ENCODE data around the gene SRD5A1.

The SRD5A1 gene

GRCh38 chr5:6632888-6633468 is at the start of gene SRD5A1, which contains the start of gene NSUN2:
Gene SRD5A1, plus strand, starts transcription at chr5:6633440. Its CDS starts 137 bp downstream, at chr5:6633577.
Gene NSUN2, minus strand, starts transcription at chr5:6633044. Its CDS starts 65 bp downstream, at chr5:6632979.
- no peak for FAIRE-seq

- FAIRE-seq: no peak
Measured at GRCh38 chr5:6584101-6584645, 49.1 kb upstream of the SRD5A1 start.

- no peak for FAIRE-seq
Measured at GRCh38 chr5:6584727-6585126, 48.5 kb upstream of the SRD5A1 start.

GRCh38 chr5:6585168-6585567 is 48.1 kb upstream of the SRD5A1 start:
- FAIRE-seq: no peak

DNA sequence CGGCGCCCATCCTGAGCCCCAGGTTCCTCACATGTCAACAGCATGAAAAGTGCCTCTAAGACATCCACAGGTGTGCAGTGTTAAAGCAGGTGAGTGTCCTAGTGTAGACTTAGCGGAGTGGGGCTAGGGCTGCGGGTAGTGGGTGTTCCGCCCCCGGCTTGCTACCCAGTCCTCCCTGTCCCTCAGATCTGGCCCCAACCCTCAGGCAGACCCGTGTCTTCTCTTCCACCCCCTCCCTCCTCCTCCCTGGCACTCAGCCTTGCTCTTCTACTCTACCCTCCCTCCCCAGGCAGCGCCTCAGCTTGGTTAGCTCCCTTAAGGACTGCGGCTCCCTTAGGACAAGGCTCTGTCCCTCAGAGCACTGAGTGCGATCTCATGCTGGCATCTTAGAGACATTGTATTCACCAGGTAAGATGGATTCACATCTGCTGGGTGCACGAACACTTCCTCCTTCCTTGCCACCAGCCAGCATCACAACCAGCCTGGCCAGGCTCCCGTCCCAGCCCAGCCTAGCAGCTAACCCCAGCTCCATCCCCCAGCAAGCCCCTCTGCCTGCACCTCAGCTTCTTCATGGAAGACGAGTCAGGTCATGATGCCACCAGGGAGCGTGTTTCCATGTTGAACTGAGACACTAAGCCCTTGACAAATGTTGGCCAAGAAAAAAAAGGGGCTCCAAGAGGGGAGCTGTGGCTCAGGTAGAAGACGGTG is 47.1 kb upstream of the SRD5A1 start:
- FAIRE-seq: no peak

- FAIRE-seq: no peak
Measured at GRCh38 chr5:6586647-6587042, 46.6 kb upstream of the SRD5A1 start.

GRCh38 chr5:6587171-6587570 is 46.1 kb upstream of the SRD5A1 start:
- no peak for FAIRE-seq

DNA sequence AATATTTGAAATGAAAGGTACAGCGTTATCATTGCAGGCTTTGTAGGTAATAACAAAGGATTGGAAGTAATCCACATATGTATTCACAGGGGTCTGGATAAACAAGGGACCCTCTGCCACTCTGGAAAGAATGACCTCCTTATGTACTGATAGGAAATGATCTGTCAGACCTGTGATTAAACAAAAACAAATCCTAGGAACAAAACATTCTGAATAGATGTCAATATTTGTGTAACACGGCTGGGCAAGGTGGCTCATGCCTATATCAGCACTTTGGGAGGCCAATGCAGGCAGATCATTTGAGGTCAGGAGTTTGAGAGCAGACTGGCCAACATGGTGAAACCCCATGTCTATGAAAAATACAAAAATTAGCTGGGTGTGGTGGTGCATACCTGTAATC is 42.7 kb upstream of the SRD5A1 start:
- no peak for FAIRE-seq

DNA sequence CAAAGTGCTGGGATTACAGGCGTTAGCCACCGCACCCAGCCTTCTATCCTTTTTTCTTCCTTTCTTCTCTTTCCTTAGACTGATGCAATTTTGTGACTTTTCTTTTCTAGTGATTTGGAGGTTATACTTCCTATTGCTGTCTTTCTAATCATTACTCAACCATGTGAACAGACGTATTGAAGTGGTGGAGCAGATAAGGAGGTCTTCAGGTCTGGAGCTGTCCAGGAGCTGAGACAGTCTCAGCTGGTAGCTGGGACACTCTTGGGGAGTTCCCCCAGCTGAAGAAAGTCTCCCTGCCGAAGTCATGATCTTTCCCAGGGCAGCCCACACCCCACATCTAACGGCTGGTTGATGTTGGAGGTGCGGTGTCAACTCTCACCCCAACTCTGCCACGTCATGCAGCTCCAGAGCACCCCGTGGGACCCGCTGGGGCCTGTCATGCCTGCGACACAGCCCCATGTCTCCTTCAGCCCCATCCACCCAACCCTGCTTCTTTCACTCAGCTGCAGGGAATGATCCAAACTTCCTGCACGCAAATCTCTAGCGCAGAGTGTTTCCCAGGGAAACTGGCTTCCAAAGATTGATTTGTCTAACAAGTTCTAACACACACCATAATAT is 41.5 kb upstream of the SRD5A1 start:
- FAIRE-seq: no peak

DNA sequence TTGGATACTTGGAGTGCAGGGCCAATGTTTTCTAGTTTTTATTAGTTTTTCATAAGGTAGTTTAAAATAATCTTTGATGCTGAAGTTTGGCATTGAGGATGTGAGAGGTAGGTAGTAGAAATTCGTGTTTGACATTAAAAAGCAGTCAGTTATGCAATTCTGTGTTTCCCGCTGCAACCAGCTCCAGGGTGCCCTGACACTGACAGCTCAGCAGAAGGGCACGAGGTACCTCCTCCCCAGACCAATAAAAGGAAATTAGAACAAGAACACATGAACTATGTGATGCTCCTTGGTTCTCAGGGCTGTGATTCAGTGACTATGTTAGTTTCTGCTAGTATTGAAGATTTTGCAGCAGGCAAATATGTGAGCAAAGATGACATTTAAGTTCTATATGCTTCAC is 40.6 kb upstream of the SRD5A1 start:
- FAIRE-seq: no peak

GRCh38 chr5:6593148-6594016 is 39.9 kb upstream of the SRD5A1 start:
- FAIRE-seq: no peak

- FAIRE-seq: no peak
Measured at GRCh38 chr5:6594066-6594465, 39.2 kb upstream of the SRD5A1 start.

GRCh38 chr5:6595405-6595804 is 37.8 kb upstream of the SRD5A1 start:
- FAIRE-seq: no peak

DNA sequence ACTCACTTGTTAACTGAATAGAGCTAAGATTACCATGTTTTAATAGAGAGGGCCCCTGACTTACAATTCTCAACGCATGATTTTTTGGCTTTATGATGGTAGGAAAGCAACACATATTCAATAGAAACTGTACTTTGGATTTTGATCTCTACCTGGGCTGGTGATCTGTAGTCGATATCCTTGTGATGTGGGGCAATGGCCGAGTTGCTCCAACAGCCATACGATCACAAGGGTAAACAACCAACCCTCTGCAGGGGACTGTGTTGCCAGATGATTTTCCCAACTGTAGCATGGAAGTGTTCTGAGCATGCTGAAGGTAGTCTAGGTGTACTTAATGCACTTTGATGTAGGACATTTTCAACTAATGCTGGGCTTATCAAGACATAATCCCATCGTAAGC is 36.9 kb upstream of the SRD5A1 start:
- no peak for FAIRE-seq

GRCh38 chr5:6597557-6597956 is 35.7 kb upstream of the SRD5A1 start:
- FAIRE-seq: no peak

DNA sequence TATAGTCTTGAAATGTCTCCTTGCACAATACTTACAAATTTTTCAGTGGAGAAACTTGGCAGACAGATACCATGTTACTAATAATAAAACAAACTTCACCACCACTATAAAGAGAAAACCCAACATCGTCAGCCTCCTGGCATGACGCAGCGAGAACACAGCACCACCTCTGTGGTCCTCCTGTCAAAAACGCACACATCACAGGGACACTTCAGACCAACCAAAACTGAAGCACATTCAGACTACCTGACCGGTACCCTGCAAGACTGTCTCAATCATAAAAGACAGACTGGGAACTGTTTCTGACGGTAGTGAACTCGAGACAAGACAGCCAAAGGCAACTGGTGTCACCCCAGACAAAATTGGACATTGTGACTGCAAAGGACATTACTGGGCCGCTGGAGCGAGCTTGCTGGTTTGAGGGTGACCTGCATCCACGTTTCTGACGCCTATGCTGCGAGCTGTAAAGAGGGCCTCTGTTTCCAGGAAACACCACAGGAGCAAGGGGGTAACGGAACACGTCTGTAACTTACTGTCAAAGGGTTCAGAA is 34.8 kb upstream of the SRD5A1 start:
- no peak for FAIRE-seq

DNA sequence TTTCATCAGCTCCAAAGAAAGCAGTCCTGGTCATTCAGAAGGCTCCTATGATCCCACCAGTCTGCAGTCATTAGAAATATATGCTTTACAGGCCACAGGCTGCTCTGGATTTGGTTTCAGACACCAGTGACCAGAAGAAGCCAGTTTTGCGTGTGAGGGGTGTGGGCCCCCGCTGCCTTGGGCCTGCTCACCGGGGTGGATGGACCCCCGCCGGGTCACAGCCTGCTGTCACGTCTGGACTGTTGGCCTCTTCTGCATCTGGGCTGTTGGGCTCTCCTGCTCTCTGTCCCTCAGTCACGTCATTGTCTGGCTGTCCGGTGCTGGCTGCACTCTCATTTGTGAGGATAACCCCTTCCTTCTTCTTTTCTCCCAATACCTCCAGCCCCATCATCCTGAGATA is 33.5 kb upstream of the SRD5A1 start:
- FAIRE-seq: no peak

GRCh38 chr5:6601271-6601670 is 32.0 kb upstream of the SRD5A1 start:
- FAIRE-seq: no peak

DNA sequence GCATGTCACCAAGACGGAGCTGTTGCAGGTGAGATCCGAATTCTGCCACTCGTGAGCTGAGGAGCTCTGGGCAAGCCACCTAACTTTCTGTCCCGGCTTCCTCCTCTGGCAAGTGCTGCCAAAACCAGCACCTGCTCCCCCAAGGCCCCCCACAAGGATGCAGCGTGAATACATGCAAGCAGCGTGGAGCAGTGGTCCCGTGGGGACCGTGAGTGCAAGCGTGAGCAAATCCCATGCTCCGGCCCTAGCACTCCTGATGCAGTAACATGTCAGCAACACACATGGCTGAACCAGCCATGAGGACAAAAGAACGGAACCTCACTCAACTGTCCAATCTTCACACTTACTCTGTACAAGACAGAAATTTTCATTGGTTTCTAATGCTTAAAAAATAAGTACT is 31.4 kb upstream of the SRD5A1 start:
- FAIRE-seq: no peak

- no peak for FAIRE-seq
Measured at GRCh38 chr5:6602441-6602840, 30.8 kb upstream of the SRD5A1 start.

DNA sequence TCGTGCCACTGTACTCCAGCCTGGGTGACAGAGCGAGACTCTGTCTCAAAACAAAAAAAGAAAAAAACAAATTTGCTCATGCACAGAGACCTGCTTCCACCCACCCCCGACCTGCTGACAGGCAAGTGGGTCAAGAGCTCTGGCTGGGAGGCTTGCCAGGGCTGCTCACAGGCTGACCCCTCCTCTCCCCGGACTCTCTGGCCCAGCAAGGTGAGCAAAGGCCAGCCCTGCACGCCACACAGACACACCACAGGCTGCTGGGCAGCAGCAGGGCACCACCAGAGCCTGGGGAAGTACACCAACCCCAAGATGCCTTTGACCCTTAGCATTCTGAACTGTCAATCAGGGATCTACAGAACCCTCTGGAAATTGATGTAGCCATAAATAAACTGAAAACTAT is 29.6 kb upstream of the SRD5A1 start:
- no peak for FAIRE-seq

DNA sequence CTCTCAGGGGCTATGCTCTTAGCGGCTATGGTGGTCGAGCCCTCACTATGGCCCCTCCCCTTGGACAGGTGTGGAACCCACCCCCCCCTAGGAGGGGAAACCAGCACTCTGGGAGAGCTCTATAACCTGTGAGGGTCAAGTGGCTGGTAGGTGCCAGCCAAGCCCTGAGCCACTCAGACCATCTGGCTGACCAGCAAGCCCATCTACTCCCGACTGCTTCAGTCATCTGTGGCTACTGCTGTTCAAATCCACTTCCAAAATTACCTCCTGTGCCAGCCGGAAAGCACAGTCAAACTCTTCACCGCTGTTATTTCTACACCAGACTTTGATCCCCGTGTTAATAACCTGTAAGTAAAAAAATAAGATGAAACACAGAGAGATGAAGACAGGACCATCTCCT is 28.9 kb upstream of the SRD5A1 start:
- no peak for FAIRE-seq

DNA sequence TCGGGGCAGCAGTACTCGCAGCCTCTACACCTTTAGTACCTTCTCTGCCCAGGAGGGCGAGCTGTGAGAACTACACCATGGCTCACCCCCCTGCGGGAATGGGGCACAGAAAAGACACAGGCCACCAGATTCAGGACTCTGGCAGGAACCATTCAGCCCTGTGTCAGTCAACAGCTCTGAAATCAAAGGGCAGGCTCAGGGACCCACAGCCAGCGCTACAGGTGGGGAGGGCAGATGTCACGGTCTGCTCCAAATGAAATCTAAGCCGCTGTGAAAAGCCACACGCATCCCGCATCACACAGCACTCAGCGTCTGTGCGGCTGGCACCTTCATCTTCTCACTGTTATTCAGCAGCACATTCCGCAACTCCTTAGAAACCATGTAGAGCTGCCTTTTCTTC is 28.3 kb upstream of the SRD5A1 start:
- no peak for FAIRE-seq
